Bronchial epithelial cell (primary cell): Measurements from ENCODE around the gene CSMD2. TPM values are rescaled to one million over a fixed set of nuclear protein-coding genes. Genes with fewer than 3 reads are reported as not detected.

Experiments
- DNase-seq: peaks from one replicate; pipeline ENCODE4 v3.0.0-alpha.2; 2010; ENCODE audit warnings: low read depth
- FAIRE-seq: peaks from 2 replicates; lab custom pipeline; 2011; peaks lifted over from hg19 to GRCh38; lab: Jason Lieb, UNC
- H3K27me3 ChIP-seq: 2 replicates; pipeline ENCODE4 v1.5.1; 2011; ENCODE audit warnings: low read length; ENCODE audit not compliant: control insufficient read depth, insufficient read depth
- H3K36me3 ChIP-seq: 2 replicates; pipeline ENCODE4 v1.5.1; 2011; ENCODE audit warnings: low read length; ENCODE audit not compliant: control insufficient read depth, insufficient read depth
- H3K4me3 ChIP-seq: 2 replicates; pipeline ENCODE4 v1.5.1; 2011; ENCODE audit warnings: mild to moderate bottlenecking, low read depth, low read length, control low read depth
- CTCF ChIP-seq: IDR thresholded peaks from 2 replicates; pipeline ENCODE4 v1.5.1; 2011; ENCODE audit warnings: mild to moderate bottlenecking, moderate library complexity, low read length, control low read depth, inconsistent platforms; ENCODE audit not compliant: insufficient read depth, severe bottlenecking
- total RNA-seq: library from RNA; depleted of rRNA; stranded (reverse); fragments of >200 nt; gene quantifications from 2 replicates; pipeline ENCODE4 v1.2.1, GENCODE V29; 2014

The CSMD2 gene
- total RNA-seq, 1 donor from 2014 or later: not detected

- Histone ChIP-seq H3K27me3 (no peaks in the 10 kb centered on the region), H3K4me3 (no peak overlapping the region), H3K36me3 (no peaks in the 10 kb centered on the region)
- FAIRE-seq (no peak), DNase-seq (no peak)
- no peak for TF ChIP-seq CTCF
Measured at GRCh38 chr1:33837635-33838034, 327.4 kb downstream of the CSMD2 start.

GRCh38 chr1:33836911-33837310, 328.1 kb downstream of the CSMD2 start:
- H3K27me3 ChIP-seq: no peaks in the 10 kb centered on the region
- H3K36me3 ChIP-seq: no peaks in the 10 kb centered on the region
- no peak for FAIRE-seq
- TF ChIP-seq CTCF: no peak
- DNase-seq: peak; percentile 6
- no peak overlapping the region for H3K4me3 ChIP-seq

- TF ChIP-seq CTCF: no peak
- Histone ChIP-seq H3K27me3 (no peaks in the 10 kb centered on the region), H3K36me3 (no peaks in the 10 kb centered on the region), H3K4me3 (no peak overlapping the region)
- FAIRE-seq (no peak), DNase-seq (no peak)
Measured at GRCh38 chr1:33828654-33829053, 336.4 kb downstream of the CSMD2 start.

GRCh38 chr1:33828059-33828458, 337.0 kb downstream of the CSMD2 start:
- Histone ChIP-seq H3K4me3 (no peak overlapping the region), H3K27me3 (no peaks in the 10 kb centered on the region), H3K36me3 (no peaks in the 10 kb centered on the region)
- DNase-seq (no peak), FAIRE-seq (no peak)
- TF ChIP-seq CTCF: no peak

- no peaks in the 10 kb centered on the region for H3K27me3 ChIP-seq
- no peak for TF ChIP-seq CTCF
- FAIRE-seq (no peak), DNase-seq (no peak)
- H3K4me3 ChIP-seq: no peak overlapping the region
- H3K36me3 ChIP-seq: no peaks in the 10 kb centered on the region
Measured at GRCh38 chr1:33826711-33827110, 338.3 kb downstream of the CSMD2 start.

- no peaks in the 10 kb centered on the region for H3K27me3 ChIP-seq
- DNase-seq: no peak
- TF ChIP-seq CTCF: no peak
- H3K36me3 ChIP-seq: no peaks in the 10 kb centered on the region
- FAIRE-seq: peak; percentile 43
- no peak overlapping the region for H3K4me3 ChIP-seq
Measured at GRCh38 chr1:33826311-33826710, 338.7 kb downstream of the CSMD2 start.
